ENCODE data around the gene PPP1R9B. TPM values are rescaled to one million over a fixed set of nuclear protein-coding genes. Genes with fewer than 3 reads are reported as not detected.

The PPP1R9B gene
- total RNA-seq, 1 experiment from 2014 or later, result 21.7 TPM

- TF ChIP-seq, protein P1, sequence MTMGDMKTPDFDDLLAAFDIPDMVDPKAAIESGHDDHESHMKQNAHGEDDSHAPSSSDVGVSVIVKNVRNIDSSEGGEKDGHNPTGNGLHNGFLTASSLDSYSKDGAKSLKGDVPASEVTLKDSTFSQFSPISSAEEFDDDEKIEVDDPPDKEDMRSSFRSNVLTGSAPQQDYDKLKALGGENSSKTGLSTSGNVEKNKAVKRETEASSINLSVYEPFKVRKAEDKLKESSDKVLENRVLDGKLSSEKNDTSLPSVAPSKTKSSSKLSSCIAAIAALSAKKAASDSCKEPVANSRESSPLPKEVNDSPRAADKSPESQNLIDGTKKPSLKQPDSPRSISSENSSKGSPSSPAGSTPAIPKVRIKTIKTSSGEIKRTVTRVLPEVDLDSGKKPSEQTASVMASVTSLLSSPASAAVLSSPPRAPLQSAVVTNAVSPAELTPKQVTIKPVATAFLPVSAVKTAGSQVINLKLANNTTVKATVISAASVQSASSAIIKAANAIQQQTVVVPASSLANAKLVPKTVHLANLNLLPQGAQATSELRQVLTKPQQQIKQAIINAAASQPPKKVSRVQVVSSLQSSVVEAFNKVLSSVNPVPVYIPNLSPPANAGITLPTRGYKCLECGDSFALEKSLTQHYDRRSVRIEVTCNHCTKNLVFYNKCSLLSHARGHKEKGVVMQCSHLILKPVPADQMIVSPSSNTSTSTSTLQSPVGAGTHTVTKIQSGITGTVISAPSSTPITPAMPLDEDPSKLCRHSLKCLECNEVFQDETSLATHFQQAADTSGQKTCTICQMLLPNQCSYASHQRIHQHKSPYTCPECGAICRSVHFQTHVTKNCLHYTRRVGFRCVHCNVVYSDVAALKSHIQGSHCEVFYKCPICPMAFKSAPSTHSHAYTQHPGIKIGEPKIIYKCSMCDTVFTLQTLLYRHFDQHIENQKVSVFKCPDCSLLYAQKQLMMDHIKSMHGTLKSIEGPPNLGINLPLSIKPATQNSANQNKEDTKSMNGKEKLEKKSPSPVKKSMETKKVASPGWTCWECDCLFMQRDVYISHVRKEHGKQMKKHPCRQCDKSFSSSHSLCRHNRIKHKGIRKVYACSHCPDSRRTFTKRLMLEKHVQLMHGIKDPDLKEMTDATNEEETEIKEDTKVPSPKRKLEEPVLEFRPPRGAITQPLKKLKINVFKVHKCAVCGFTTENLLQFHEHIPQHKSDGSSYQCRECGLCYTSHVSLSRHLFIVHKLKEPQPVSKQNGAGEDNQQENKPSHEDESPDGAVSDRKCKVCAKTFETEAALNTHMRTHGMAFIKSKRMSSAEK (CRISPR knock-in tag; IDR thresholded peaks at IDR 0.05; ENCODE audit: borderline replicate concordance), result no peak
- TF ChIP-seq HMGA2 (CRISPR knock-in tag; IDR thresholded peaks at IDR 0.05) (no peak), ATF3 (CRISPR knock-in tag; conservative IDR thresholded peaks at IDR 0.05) (no peak), CDX4 (CRISPR knock-in tag; IDR thresholded peaks at IDR 0.05; ENCODE audit: borderline replicate concordance) (no peak), ZNF317 (CRISPR knock-in tag; IDR thresholded peaks at IDR 0.05; ENCODE audit: borderline replicate concordance, low read depth) (no peak), GTF2I (CRISPR knock-in tag; conservative IDR thresholded peaks at IDR 0.05) (no peak), ZMAT4 (CRISPR knock-in tag; IDR thresholded peaks at IDR 0.05) (no peak), JAZF1 (CRISPR knock-in tag; IDR thresholded peaks at IDR 0.05) (no peak), ZNF138 (CRISPR knock-in tag; conservative IDR thresholded peaks at IDR 0.05) (no peak), SMAD4 (CRISPR knock-in tag; IDR thresholded peaks at IDR 0.05) (no peak), ESRRA (CRISPR knock-in tag; IDR thresholded peaks at IDR 0.05; ENCODE audit: borderline replicate concordance) (no peak), ZNF671 (CRISPR knock-in tag; IDR thresholded peaks at IDR 0.05) (no peak), FOXK1 (CRISPR knock-in tag; IDR thresholded peaks at IDR 0.05) (0 out of 2 replicates have a peak, but pooled peaks have one; percentile 34), NR2C2 (CRISPR knock-in tag; IDR thresholded peaks at IDR 0.05) (no peak), ELF4 (CRISPR knock-in tag; IDR thresholded peaks at IDR 0.05; ENCODE audit: low read depth) (no peak), SP1 (CRISPR knock-in tag; conservative IDR thresholded peaks at IDR 0.05) (peak; percentile 52), RELA (CRISPR knock-in tag; IDR thresholded peaks at IDR 0.05; ENCODE audit: borderline replicate concordance) (no peak), FOXJ3 (CRISPR knock-in tag; IDR thresholded peaks at IDR 0.05; ENCODE audit: borderline replicate concordance) (no peak), ZNF281 (CRISPR knock-in tag; IDR thresholded peaks at IDR 0.05) (no peak)
- TF ChIP-seq, protein P2, sequence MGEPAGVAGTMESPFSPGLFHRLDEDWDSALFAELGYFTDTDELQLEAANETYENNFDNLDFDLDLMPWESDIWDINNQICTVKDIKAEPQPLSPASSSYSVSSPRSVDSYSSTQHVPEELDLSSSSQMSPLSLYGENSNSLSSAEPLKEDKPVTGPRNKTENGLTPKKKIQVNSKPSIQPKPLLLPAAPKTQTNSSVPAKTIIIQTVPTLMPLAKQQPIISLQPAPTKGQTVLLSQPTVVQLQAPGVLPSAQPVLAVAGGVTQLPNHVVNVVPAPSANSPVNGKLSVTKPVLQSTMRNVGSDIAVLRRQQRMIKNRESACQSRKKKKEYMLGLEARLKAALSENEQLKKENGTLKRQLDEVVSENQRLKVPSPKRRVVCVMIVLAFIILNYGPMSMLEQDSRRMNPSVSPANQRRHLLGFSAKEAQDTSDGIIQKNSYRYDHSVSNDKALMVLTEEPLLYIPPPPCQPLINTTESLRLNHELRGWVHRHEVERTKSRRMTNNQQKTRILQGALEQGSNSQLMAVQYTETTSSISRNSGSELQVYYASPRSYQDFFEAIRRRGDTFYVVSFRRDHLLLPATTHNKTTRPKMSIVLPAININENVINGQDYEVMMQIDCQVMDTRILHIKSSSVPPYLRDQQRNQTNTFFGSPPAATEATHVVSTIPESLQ (CRISPR knock-in tag; IDR thresholded peaks at IDR 0.05), result no peak
- TF ChIP-seq, protein P3, sequence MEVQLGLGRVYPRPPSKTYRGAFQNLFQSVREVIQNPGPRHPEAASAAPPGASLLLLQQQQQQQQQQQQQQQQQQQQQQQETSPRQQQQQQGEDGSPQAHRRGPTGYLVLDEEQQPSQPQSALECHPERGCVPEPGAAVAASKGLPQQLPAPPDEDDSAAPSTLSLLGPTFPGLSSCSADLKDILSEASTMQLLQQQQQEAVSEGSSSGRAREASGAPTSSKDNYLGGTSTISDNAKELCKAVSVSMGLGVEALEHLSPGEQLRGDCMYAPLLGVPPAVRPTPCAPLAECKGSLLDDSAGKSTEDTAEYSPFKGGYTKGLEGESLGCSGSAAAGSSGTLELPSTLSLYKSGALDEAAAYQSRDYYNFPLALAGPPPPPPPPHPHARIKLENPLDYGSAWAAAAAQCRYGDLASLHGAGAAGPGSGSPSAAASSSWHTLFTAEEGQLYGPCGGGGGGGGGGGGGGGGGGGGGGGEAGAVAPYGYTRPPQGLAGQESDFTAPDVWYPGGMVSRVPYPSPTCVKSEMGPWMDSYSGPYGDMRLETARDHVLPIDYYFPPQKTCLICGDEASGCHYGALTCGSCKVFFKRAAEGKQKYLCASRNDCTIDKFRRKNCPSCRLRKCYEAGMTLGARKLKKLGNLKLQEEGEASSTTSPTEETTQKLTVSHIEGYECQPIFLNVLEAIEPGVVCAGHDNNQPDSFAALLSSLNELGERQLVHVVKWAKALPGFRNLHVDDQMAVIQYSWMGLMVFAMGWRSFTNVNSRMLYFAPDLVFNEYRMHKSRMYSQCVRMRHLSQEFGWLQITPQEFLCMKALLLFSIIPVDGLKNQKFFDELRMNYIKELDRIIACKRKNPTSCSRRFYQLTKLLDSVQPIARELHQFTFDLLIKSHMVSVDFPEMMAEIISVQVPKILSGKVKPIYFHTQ (CRISPR knock-in tag; IDR thresholded peaks at IDR 0.05), result no peak
- TF ChIP-seq, protein P4, sequence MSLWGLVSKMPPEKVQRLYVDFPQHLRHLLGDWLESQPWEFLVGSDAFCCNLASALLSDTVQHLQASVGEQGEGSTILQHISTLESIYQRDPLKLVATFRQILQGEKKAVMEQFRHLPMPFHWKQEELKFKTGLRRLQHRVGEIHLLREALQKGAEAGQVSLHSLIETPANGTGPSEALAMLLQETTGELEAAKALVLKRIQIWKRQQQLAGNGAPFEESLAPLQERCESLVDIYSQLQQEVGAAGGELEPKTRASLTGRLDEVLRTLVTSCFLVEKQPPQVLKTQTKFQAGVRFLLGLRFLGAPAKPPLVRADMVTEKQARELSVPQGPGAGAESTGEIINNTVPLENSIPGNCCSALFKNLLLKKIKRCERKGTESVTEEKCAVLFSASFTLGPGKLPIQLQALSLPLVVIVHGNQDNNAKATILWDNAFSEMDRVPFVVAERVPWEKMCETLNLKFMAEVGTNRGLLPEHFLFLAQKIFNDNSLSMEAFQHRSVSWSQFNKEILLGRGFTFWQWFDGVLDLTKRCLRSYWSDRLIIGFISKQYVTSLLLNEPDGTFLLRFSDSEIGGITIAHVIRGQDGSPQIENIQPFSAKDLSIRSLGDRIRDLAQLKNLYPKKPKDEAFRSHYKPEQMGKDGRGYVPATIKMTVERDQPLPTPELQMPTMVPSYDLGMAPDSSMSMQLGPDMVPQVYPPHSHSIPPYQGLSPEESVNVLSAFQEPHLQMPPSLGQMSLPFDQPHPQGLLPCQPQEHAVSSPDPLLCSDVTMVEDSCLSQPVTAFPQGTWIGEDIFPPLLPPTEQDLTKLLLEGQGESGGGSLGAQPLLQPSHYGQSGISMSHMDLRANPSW (CRISPR knock-in tag; conservative IDR thresholded peaks at IDR 0.05; ENCODE audit: low read depth), result no peak
Observed at GRCh38 chr17:50149417-50150353, 792 bp downstream of the PPP1R9B start (continued).

Data from WTC11 (cell line).